Right ventricle myocardium superior (tissue), 1 donor: ENCODE results near the gene TMEM131. TPM values are rescaled to one million over a fixed set of nuclear protein-coding genes. Genes with fewer than 3 reads are reported as not detected.
A peak's percentile ranks its signal among the peaks of the same experiment; 100 is the strongest.
"Not testable (repeated sequence)": the region's sequence is repeated elsewhere in the genome, so short reads cannot be mapped to it uniquely, and the experiment has no call there.

Source experiments
- ATAC-seq: fragments of 200-7000 bp; cut with Tn5 transposase; one replicate; pipeline ENCODE4 v1.9.1; 2020; ENCODE audit warnings: mild to moderate bottlenecking; ENCODE audit not compliant: poor library complexity
- DNase-seq: peaks from one replicate; pipeline ENCODE4 v3.0.0-alpha.2; 2020
- intact Hi-C: fragments of 100-400 bp; cut with DNase I; formaldehyde crosslinking; loops from one replicate; pipeline ENCODE4 v1.11.2; 2022
- long read RNA-seq: library from polyadenylated mRNA; unstranded; transcript quantifications from one replicate; pipeline ENCODE4 v2.0.0, GENCODE V29; 2021
- total RNA-seq: library from RNA; stranded (reverse); fragmentation: NEBNext Ultra II Directional; extraction: Animal tissue kit (Norgen Biotek cat#: 25700); gene quantifications from one replicate; pipeline ENCODE4 v1.2.1, GENCODE V29; 2021
- donor health status: DM: no; HTN: yes; CAD: no; lungs with severe emphysema.

The TMEM131 gene, protein sequence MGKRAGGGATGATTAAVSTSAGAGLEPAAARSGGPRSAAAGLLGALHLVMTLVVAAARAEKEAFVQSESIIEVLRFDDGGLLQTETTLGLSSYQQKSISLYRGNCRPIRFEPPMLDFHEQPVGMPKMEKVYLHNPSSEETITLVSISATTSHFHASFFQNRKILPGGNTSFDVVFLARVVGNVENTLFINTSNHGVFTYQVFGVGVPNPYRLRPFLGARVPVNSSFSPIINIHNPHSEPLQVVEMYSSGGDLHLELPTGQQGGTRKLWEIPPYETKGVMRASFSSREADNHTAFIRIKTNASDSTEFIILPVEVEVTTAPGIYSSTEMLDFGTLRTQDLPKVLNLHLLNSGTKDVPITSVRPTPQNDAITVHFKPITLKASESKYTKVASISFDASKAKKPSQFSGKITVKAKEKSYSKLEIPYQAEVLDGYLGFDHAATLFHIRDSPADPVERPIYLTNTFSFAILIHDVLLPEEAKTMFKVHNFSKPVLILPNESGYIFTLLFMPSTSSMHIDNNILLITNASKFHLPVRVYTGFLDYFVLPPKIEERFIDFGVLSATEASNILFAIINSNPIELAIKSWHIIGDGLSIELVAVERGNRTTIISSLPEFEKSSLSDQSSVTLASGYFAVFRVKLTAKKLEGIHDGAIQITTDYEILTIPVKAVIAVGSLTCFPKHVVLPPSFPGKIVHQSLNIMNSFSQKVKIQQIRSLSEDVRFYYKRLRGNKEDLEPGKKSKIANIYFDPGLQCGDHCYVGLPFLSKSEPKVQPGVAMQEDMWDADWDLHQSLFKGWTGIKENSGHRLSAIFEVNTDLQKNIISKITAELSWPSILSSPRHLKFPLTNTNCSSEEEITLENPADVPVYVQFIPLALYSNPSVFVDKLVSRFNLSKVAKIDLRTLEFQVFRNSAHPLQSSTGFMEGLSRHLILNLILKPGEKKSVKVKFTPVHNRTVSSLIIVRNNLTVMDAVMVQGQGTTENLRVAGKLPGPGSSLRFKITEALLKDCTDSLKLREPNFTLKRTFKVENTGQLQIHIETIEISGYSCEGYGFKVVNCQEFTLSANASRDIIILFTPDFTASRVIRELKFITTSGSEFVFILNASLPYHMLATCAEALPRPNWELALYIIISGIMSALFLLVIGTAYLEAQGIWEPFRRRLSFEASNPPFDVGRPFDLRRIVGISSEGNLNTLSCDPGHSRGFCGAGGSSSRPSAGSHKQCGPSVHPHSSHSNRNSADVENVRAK (N-terminal part only)
- 26.7 TPM for total RNA-seq
- long read RNA-seq, full-length matches to known transcripts = 2 of 8 reads
- long read RNA-seq, partial matches to known transcripts = 6 of 8 reads
- long read RNA-seq, other reads (novel, unspliced or antisense) = 0 of 8 reads

DNA sequence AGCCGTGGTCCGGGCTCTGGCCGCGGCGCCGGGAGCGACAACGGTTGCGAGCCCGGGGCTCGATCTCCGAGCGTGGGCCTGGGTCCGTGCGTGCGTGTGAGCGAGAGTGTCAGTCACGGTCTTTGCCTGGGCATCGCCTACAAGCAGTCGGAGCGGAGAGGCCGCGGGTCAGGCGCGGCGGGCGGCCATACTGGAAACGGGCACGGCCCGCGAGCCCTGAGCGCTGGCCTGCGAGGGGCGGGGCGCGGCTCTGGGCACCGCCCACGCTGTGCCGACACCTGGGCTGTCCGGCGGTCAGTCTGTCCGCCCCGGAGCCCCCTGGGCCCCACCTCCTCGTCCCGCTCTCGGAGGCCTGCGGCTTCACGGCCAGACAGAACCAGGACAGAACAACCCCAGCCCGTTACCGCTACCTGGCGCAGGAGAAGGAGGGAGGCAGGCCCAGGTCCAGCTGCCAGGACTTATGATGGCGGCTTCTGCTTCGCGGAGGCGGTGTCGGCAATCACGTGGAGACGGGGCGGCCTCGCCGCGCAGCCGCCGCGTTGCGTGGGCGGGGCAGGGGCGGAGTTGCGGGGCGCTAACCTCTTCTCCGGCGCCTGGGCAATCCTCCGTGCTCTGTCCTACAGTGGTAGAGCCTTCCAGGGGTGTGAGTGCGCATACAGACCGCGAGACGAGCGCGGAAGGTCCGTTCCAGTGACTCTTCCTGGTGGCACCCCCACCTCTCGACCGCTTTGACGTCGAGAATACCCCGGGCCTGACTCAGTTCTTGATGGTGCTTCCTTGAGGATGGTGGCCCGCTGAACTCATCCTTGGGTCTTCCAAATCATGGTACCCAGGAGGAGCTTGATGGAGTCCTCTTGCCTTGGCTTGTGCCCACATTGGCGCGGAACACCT, at the start of gene TMEM131:
TSS of gene TMEM131 (minus strand) at position 215 of the 891 bp plus-strand sequence. CDS start 286 bp downstream, outside the sequence.
- intact Hi-C loops = loop anchor here (10.0 kb wide), 1 partner anchor 191 kb away; no protein-coding TSS in a partner anchor
- DNase-seq (peak; percentile 96), ATAC-seq (peak; percentile 98)

DNA sequence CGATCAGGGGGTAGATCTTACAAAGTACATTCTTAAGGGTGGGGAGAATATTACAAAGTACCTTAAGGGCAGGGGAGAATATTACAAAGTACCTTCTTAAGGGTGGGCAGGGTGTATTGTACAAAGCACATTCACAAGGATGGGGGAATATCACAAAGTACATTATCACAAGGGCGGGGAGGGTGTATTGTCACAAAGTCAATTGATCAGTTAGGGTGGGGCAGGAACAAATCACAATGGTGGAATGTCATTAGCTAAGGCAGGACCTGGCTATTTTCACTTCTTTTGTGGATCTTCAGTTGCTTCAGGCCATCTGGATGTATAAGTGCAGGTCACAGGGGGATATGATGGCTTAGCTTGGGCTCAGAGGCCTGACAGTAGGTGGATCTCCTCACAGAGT, 49.0 kb upstream of the TMEM131 start:
- ATAC-seq, intact Hi-C loops: not testable (repeated sequence)

DNA sequence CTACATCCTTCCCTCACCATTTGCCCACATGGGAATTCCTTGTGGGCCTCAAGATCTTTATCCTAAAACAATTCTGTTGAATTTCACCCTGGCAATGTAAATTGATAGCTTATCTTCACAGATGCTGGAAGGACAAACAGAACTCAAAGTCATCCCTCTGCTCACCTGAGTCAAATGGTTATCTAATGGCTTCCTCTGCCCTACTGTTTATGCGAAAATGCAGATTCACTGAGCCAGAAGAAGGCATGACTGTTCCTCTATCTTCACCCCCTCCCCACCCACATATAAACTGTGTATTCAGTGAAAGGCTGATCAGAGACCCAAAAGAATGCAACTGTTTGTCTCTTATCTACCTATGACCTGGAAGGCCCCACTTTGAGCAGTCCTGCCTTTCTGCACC, 47.4 kb upstream of the TMEM131 start:
- DNase-seq (no peak), ATAC-seq (no peak)
- intact Hi-C loops = no loop called here

More for the DNA sequence above, 49.0 kb upstream of the TMEM131 start:
- not testable (repeated sequence) for DNase-seq

DNA sequence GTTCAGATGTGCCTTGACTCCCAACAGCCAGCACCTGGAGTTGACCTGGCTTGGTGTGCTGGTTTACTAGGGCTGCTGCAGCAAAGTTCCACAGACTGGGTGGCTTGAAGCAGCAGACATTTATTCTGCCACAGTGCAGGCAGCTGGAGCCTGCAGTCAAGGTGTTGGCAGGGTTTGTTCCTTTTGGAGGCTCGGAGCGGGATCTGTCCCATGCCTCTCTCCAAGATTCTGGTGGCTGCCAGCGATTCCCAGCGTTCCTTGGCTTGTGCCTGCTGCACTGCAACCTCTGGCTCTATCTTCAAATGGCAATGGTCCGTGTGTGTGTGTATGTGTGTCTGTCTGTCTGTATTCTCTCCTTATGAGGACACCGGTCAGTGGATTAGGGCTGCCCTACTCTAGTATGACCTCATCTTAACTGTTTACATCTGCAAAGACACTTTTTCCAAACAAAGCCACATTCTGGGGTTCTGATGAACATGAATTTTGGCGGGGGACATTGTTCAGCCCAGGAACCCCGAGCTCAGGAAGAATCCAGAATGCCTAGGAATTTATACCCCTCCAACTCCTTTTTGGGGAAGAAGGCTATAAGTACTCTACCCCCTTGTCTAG, 44.7 kb upstream of the TMEM131 start:
- ATAC-seq (peak; percentile 24), DNase-seq (no peak)
- intact Hi-C loops = no loop called here

DNA sequence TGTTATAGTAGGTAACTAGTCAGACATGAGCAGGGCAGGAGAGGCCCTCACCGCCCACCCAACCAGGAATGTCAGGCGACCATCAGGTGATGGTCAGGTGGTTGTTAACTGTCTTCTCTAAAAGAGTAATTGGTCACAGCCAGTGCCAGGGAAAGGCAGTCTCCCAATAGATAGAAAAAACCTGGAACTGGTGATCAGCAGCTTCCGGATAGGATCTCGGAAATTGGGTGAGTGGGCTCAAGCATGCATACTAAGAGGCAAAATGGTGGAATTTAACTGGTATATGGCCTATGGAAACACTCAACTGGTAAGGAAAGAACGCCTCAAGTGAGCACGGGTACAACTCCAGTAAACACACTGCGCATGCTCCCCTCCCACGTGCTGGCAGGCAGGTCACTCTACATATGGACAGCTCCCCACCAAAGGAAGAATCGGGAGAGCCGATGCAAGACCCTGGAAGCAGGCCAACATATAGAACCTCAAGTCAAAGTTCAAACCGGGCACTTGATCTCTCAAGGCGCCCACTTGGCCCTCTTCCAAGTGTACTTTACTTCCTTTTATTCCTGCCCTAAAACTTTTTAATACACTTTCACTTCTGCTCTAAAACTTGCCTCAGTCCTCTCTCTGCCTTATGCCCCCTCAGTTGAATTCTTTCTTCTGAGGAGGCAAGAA, 43.5 kb upstream of the TMEM131 start:
- no peak for ATAC-seq
- intact Hi-C loops = no loop called here
- DNase-seq = peak; percentile 41

DNA sequence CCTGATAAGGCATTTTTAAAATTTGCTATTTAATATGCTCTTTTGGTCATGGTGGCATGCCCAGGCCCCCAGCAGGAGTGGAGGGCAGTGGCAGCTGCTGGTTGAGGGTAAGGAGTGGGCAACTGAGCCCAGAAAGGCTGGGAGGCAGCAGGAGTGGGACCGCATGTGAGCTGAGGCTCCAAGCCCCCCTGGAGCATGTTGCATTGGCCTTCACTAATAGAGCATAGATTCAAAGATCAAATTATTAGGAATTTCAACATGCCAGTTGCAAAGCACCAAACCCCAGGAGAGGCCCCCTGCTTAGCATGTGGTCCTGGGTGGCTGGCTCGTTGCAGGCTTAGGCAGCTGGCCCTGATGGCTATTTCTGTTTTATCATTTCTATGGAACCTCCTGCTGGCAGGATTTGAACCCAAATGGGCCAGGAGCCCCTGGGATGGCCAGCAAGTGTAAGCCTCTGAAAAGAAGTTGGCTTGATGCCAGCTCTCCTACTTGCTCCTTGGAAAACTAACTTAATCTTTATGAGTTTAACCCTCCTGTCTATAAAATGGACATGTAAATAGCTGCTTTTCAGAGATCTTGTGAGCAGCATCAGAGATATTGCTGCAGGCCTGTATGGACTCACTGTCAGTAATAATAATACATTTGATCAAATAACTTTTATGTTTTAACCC, 42.1 kb upstream of the TMEM131 start:
- intact Hi-C loops = no loop called here
- DNase-seq (no peak), ATAC-seq (no peak)

DNA sequence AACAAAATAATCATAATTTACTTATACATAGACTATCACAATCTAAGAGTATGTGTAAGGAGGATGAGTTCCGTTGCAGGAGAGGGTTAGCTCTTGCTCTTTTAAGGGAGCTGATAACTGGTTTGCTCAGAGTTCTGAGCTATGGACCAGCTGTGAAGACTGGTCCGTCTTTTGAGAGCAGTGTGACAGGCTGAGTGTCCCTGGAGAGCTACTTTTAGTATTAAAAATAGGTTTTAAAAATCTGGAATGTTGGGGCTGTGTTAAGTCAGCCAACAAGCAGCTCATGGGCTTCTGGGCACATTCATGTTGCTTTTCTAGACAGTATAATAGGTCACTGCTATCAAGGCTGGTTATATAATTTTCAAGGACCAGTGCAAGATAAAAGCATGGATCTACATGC, 41.5 kb upstream of the TMEM131 start:
- ATAC-seq (peak; percentile 28), DNase-seq (no peak)
- intact Hi-C loops = no loop called here

DNA sequence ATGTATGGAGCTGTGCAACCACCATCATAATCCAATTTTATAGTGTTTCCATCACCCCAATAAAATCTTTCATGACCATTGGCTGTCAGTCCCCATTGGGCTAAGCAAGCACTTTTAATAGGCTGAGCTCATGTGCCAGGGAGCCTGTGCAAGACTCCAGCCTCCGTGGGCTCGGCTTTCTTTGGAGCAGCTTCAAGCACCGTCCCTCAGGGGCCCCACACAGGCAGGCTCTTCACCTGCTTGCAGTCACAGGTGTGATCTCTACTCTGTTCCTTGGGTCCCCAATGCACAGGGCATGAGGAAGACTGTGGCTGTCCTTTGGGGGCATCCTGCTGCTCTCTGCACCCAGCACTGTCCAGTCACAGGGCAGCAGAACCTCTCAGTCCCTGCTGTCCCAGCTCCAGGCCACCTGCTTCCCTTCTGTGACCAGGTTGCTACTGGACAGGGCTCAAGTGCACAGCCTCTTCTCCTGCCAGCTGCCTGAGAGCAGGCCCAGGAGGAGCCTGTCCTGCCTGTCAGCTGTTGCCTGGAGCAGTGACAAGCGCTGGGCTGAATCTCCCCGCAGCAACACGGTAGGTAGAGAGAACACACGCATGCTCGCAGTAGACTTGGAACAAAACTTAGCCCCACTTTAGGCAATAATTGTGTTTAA, 40.7 kb upstream of the TMEM131 start:
- DNase-seq = peak; percentile 74
- intact Hi-C loops = no loop called here
- ATAC-seq = peak; percentile 93

DNA sequence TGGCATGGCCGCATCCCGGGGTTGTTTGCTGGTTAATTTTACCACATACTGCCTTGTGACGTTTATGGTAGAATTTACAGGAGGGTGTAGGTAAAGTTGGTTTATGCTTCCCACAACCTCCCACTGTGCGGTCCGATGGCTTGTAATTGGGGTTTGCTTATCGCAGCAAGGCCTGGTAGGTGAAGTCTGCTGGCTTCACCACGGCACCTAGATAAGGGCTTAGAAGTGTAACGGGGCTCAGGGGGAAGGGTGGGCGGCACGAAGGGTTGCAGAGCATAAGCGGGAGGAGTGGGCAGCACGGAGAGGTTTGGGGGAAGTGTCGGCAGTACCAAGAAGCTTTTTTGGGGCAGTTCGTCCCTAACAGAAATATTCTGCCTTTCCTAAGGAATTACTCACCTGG, 39.0 kb upstream of the TMEM131 start:
- intact Hi-C loops = no loop called here
- DNase-seq (no peak), ATAC-seq (no peak)

DNA sequence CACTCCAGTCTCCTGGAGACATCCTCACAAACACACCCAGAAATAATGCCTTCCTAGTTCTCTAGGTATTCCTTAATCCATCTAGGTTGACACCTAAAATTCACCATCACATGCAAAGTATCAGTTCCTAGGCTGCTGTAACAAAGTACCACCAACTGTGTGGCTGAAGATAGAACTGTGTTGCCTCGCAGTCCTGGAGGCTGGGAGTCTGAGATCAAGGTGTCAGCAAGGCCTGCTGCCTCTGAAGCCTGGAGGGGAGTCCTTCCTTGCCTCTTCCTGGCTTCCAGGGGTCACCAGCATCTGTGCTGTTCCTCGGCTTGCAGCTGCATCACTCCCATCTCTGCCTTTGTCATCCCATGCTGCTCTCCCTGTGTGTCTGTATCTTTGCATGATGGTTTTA, 36.3 kb upstream of the TMEM131 start:
- no peak for ATAC-seq

DNA sequence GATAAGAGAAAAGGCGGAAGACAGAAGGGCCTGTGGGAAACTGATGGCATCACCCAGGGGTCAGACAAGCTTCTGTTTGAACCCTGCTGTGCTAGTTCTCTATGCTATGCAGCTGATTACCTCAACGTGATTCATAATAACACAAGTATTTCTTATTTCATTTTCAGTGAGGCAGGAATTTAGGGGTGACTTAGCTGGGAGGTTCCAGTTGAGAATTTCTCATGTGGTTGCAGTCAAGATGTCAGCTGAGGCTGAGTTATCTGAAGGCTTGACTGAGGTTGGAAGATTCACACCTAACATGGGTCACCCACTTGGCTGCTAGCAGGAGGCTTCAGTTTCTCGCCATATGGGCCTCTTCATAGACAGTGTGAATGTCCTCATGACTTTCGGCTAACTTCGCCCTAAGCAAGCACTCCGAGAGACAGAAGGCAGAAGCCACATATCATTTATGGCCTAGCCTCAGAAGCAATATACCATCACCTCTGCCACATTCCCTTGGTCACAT, 34.0 kb upstream of the TMEM131 start:
- ATAC-seq = no peak
- DNase-seq = no peak
- intact Hi-C loops = no loop called here

More for the DNA sequence above, 36.3 kb upstream of the TMEM131 start:
- DNase-seq = no peak
- intact Hi-C loops = no loop called here

DNA sequence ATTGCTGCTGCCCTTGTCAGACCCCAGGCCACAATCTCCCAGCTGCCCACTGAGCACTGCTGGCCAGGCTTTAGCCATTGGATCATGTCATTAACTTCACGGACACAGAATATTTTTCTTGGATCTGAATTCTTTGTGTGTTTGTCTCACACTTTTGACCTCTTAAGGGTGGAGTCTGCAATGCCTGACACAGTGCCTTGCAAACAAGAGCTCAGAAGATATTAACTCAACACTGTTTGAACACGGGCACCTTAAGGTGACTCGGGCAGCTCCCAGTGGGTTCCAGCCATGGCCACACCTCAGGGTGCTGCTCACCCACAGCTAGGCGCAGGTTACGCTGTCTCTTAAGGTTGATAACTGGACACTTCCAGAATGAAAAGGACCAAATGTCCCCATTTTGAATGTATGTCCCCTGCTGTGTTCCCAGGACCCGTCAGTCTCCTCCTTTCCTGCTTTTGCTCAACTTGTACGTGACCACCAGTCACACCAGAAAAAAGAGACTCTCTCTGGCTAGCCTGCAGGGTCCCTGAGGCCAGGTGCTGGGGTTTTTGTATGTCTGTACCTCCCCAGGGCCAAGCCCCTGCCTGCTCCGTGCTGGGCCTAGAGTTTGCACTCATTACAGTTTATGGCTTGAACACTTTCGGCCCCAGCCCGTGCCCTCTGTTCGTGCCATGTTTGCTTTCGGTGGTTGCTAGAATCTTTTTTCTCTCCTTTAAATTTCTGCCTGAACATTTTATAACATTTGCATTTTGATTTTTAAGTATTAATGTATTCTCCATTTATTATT, 33.4 kb upstream of the TMEM131 start:
- ATAC-seq = no peak
- intact Hi-C loops = no loop called here
- DNase-seq = no peak

DNA sequence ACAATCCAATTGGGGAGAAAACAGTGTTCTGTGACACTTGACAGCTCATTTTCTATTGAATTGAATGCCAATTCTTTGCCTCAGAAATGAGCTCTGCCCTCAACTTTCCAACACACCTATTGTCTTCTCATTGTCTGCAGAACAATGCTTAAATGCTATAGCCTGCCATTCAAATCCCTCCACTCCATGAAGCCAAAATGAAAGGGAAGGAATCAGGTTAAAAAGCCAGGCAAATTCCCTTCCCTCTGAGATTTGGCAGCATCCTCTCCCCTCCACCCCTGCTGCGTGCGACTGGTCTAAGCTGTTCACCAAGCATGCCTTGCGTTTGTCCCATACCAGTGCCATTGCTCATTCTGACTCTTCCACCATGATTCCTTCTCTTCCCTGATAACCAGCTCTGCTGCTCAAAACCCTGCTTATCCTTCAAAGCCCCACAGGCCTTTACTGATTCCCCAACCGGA, 32.4 kb upstream of the TMEM131 start:
- ATAC-seq (no peak), DNase-seq (no peak)
- intact Hi-C loops = no loop called here

DNA sequence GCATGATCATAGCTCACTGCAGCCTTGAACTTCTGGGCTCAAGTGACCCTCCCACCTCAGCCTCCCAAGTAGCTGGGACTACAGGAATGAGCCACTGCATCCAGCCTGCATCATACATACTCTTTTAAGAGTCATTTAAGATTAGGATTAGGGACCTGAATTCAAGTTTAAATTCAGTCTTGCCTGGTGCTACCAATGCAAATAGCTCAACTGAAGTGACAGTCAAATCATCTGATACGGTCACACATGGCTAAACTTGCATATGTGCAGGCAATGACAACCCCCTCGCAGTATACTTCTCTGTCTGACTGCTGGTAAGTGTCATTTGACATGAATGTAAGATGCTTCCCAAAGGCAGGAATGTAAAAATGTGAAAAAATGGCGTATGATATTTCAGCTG, 31.8 kb upstream of the TMEM131 start:
- ATAC-seq (no peak), DNase-seq (no peak)
- intact Hi-C loops = no loop called here
